Testis (tissue), 2 donors: ENCODE results near the gene RPGRIP1.

Experiments used
- CTCF ChIP-seq, 3 experiments: fragments of 450-650 bp in 2 of 3; fragments of 200-600 bp in 1 of 3; sonication (generic) in 1 of 3; IDR thresholded peaks; one replicate each; pipeline ENCODE4 v1.5.1; 2016 to 2019; ENCODE audit warnings: antibody characterized with exemption in 3 of 3, mild to moderate bottlenecking in 2 of 3, moderate library complexity in 1 of 3
- POLR2A ChIP-seq: fragments of 450-650 bp; IDR thresholded peaks from one replicate; pipeline ENCODE4 v1.6.1; 2017; ENCODE audit warnings: antibody characterized with exemption, mild to moderate bottlenecking, moderate library complexity

- TF ChIP-seq CTCF (IDR thresholded peaks at IDR 0.05) (no peak), POLR2A (no peak)
These were observed 24.3 kb upstream of the RPGRIP1 start for GRCh38 chr14:21255385-21256101.
